ENCODE measurements around the gene DYSF. TPM values are rescaled to one million over a fixed set of nuclear protein-coding genes. Genes with fewer than 3 reads are reported as not detected.
A peak's percentile ranks its signal among the peaks of the same experiment; 100 is the strongest.

DYSF gene
- total RNA-seq, 1 donor from 2014 or later, result 48.8 TPM

GRCh38 chr2:71599646-71600236, 146.4 kb downstream of the DYSF start:
- no peak for DNase-seq (ENCODE audit: low read depth in 2 of 2)

- DNase-seq (ENCODE audit: low read depth in 2 of 2), result no peak
Measured at GRCh38 chr2:71600555-71600954, 147.2 kb downstream of the DYSF start.

- DNase-seq (ENCODE audit: low read depth in 2 of 2), result no peak
Measured at GRCh38 chr2:71601136-71602114, 148.1 kb downstream of the DYSF start.

GRCh38 chr2:71602115-71602495, 148.7 kb downstream of the DYSF start:
- no peak for DNase-seq (ENCODE audit: low read depth in 2 of 2)

- DNase-seq (ENCODE audit: low read depth in 2 of 2), result no peak
Measured at GRCh38 chr2:71602581-71602980, 149.2 kb downstream of the DYSF start.

- peak; percentile 41 to 46 for DNase-seq (ENCODE audit: low read depth in 2 of 2)
Measured at GRCh38 chr2:71603311-71603811, 150.0 kb downstream of the DYSF start.

- peak in 1 of 2 donors; percentile 30 for DNase-seq (ENCODE audit: low read depth in 2 of 2)
Measured at GRCh38 chr2:71603851-71604725, 150.7 kb downstream of the DYSF start.

- DNase-seq (ENCODE audit: low read depth in 2 of 2), result no peak
Measured at GRCh38 chr2:71604726-71605120, 151.4 kb downstream of the DYSF start.

- peak in 1 of 2 donors; percentile 78 for DNase-seq (ENCODE audit: low read depth in 2 of 2)
Measured at GRCh38 chr2:71605173-71605641, 151.8 kb downstream of the DYSF start.

- no peak for DNase-seq (ENCODE audit: low read depth in 2 of 2)
Measured at GRCh38 chr2:71605781-71606241, 152.4 kb downstream of the DYSF start.

GRCh38 chr2:71606244-71606643, 152.9 kb downstream of the DYSF start:
- no peak for DNase-seq (ENCODE audit: low read depth in 2 of 2)

GRCh38 chr2:71607151-71607889, 154.0 kb downstream of the DYSF start:
- DNase-seq (ENCODE audit: low read depth in 2 of 2), result no peak

- DNase-seq (ENCODE audit: low read depth in 2 of 2), result no peak
Measured at GRCh38 chr2:71608034-71608433, 154.7 kb downstream of the DYSF start.

- DNase-seq (ENCODE audit: low read depth in 2 of 2), result no peak
Measured at GRCh38 chr2:71608441-71608840, 155.1 kb downstream of the DYSF start.

- peak in 1 of 2 donors; percentile 60 for DNase-seq (ENCODE audit: low read depth in 2 of 2)
Measured at GRCh38 chr2:71609029-71609428, 155.7 kb downstream of the DYSF start.

GRCh38 chr2:71609441-71609840, 156.1 kb downstream of the DYSF start:
- peak in 1 of 2 donors; percentile 61 for DNase-seq (ENCODE audit: low read depth in 2 of 2)

- DNase-seq (ENCODE audit: low read depth in 2 of 2), result peak; percentile 62 to 69
Measured at GRCh38 chr2:71609958-71610357, 156.6 kb downstream of the DYSF start.

- DNase-seq (ENCODE audit: low read depth in 2 of 2), result no peak
Measured at GRCh38 chr2:71610671-71611070, 157.3 kb downstream of the DYSF start.

GRCh38 chr2:71611247-71611646, 157.9 kb downstream of the DYSF start:
- DNase-seq (ENCODE audit: low read depth in 2 of 2), result no peak

GRCh38 chr2:71611781-71612527, 158.6 kb downstream of the DYSF start:
- no peak for DNase-seq (ENCODE audit: low read depth in 2 of 2)

Measured in lung microvascular endothelial cell (primary cell).